C1 segment of cervical spinal cord (tissue), 14 donors: ENCODE results near the gene SKA2.
"Not testable (repeated sequence)": the region's sequence is repeated elsewhere in the genome, so short reads cannot be mapped to it uniquely, and the experiment has no call there.

ENCODE experiments used
- DNase-seq, 14 donors: peaks; one replicate each; lab custom pipeline; 2025; lab: John Stamatoyannopoulos, UW

Gene SKA2

GRCh38 chr17:59101178-59101577 is 53.8 kb downstream of the SKA2 start:
- no peak for DNase-seq

GRCh38 chr17:59097876-59098275 is 57.1 kb downstream of the SKA2 start:
- no peak for DNase-seq

GRCh38 chr17:59094861-59095530 is 60.0 kb downstream of the SKA2 start:
- DNase-seq = no peak

- no peak for DNase-seq
These were observed 61.2 kb downstream of the SKA2 start for GRCh38 chr17:59093702-59094231.

GRCh38 chr17:59093145-59093701 is 61.8 kb downstream of the SKA2 start:
- DNase-seq = no peak

GRCh38 chr17:59090593-59090992 is 64.4 kb downstream of the SKA2 start:
- DNase-seq = not testable (repeated sequence)

- DNase-seq = no peak
These were observed 70.8 kb downstream of the SKA2 start for GRCh38 chr17:59084154-59084553.

- DNase-seq = no peak
These were observed 80.5 kb downstream of the SKA2 start for GRCh38 chr17:59074494-59074893.

GRCh38 chr17:59073972-59074371 is 81.0 kb downstream of the SKA2 start:
- no peak for DNase-seq

GRCh38 chr17:59069856-59070255 is 85.1 kb downstream of the SKA2 start:
- no peak for DNase-seq

GRCh38 chr17:59067756-59068155 is 87.2 kb downstream of the SKA2 start:
- DNase-seq = no peak

- DNase-seq = no peak
These were observed 87.6 kb downstream of the SKA2 start for GRCh38 chr17:59067340-59067739.

GRCh38 chr17:59062509-59062908 is 92.5 kb downstream of the SKA2 start:
- no peak for DNase-seq
